GM19452 (cell line): Measurements from ENCODE around the gene FAM171A1.

Source experiments
- ATAC-seq: cut with Tn5 transposase; IDR thresholded peaks from one replicate; pipeline ENCODE4 v1.9.1; 2021; ENCODE audit not compliant: unreplicated experiment

Gene FAM171A1

DNA sequence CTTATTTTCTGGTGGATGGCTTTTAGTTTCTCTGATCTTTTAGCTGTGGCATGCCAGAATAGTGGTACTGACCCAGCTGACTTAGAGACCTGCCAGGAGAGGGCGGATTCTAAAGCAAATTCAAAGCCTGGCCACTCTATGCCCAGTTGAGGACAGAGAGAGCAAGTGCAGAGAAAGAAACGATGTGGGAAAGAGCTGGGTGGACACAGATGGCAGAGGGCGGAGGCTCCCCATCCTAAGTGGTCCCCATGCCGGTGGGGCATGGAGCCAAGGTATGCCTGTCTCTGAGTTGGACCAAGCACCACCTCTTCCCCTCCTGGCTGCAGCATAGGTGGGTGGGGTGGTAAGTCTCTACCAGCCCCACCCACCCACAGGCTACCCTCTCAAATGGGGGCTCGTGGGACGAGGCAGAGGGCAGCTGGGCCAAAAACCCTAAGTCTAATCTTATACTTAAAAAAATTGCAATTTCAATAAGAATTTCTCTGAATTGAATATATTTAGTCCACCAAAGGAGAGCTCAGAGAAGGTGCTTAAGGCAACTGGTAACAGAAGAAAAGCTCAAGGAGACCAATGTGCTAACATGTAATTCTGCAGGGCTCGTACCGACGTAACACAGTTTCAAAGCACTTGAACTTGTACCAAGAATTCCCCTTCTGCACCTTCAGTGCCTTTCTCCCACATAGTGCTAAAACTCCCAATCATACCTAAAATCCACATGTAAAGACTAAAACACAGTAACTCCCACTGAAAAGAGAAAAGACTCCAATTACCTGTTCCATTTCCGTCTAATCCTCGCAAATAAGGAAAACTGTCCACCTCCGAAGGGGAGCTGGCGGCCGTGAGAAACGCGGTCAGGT lies 116.9 kb downstream of the FAM171A1 start:
- no peak for ATAC-seq

DNA sequence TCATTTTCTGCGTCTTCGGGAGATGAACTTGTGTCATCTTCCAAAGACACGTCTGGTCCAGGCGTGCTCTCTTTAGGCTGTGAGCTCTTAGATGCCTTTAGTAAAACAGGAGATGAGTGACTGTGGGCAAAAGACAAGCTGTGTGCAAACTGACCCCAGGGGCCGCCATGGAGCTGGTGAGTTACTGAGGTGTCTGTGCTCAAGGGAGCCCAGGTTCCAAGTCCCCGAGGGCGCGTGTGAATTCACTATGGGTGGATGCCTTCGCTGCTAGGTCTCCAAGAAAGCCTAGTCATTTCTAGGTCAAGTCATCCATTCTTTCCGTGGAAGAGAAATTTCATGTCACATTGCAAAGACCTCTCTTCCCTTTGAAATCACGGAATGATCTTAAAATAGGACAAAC lies 118.7 kb downstream of the FAM171A1 start:
- no peak for ATAC-seq

DNA sequence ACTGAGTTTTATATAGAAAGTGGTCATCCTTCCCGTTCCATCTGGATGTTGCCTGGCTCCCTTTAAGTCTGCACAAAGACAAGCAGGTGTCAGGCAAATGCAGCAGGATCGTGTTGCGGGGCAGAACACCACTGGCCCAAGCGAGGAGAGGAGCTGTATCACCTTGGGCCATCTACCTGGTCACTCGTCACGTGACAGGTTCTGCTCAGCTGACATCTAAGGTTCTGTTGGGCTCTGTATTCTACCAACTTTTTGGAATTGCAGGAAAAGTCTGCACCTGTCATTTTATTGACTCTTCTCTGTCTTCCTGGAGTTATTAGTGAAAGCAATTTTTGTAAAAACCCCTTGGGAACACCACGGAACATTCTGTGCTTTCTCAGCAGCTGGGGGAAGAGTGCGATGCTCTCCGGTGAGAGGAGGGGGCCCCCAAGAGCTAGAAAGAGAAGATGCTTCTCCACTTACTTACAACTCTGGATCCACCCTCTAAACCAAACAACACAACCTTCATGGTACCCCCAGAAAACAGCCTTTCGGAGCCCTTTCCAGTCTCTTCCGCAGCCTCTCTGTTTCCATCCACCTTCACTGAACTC lies 119.2 kb downstream of the FAM171A1 start:
- no peak for ATAC-seq

DNA sequence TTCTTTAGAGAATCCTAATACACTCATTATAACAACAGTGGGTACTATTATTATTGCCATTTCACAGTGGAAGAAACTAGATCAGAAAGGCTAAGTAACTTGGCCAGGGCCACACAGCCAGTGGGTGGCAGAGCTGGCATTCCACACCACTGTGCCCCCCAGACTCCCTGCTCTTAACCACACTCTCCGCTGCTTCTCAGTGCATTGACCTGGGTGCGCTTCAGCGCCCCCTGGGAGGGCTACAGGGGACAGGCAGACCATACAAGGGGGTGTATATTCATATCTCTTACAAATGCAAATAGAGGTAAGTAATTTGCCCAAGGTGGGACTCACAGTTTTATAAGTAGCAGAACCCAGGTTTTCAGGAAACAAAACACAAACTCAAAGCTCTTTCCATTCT lies 125.6 kb downstream of the FAM171A1 start:
- ATAC-seq: no peak

DNA sequence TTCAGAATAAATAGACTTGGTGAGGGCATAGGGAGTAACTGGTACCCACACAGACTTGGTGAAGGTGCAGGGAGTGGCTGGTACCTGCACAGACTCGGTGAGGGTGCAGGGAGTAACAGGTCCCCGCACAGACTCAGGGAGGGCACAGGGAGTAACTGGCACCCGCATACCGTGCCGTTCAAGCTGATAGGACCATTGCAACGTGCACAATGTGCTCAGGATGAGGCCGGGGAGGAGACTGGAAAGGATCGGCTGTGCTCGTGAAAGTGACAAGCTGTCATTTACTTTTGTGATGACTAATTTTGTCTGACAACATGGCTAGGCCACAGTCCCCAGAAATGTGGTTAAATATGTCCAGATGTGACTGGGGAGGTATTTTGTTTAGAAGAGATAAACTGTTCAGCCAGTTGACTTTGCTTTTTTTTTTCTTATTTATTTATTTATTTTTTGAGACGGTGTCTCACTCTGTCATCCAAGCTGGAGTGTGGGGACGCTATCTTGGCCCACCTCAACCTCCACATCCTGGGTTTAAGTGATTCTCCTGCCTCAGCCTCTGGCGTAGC lies 126.4 kb downstream of the FAM171A1 start:
- no peak for ATAC-seq

DNA sequence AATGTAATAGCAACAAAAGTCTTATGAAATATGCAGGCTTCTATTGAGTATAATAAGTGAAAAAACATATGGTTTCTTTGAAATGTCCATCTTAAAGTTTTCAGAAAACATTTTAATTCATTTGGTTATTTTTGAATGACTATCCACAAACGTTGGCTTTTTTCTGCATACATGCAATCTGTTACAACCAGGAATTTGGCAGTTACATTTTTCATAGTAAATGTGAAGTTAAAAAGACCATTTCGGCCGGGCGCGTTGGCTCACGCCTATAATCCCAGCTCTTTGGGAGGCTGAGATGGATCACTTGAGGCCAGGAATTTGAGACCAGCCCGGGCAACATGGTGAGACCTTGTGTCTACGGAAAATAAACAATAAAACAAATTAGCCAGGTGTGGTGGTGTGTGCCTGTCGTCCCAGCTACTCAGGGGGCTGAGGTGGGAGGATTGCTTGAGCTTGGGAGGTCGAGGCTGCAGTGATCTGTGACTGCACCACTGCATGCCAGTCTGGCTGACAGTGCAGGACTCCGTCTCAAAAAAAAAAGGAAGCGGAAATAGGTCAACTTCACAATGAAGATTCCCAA lies 128.7 kb downstream of the FAM171A1 start:
- ATAC-seq: no peak

DNA sequence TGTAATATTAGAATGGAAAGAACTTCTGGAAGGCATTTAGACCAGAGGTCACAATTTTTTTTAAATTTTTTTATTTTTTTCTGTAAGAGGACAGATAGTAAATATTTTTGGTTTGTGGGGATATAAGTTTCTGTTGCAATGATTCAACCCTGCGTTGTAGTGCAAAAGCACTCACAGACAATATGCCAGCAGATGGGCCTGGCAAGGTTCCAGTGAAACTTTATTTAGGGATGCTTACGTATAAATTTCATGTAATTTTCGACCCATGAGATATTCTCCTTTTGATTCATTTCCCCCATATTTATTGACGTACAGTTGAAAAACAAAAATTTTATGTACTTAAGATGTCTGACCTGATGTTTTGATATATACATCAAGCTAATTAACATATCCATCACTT lies 129.8 kb downstream of the FAM171A1 start:
- no peak for ATAC-seq

DNA sequence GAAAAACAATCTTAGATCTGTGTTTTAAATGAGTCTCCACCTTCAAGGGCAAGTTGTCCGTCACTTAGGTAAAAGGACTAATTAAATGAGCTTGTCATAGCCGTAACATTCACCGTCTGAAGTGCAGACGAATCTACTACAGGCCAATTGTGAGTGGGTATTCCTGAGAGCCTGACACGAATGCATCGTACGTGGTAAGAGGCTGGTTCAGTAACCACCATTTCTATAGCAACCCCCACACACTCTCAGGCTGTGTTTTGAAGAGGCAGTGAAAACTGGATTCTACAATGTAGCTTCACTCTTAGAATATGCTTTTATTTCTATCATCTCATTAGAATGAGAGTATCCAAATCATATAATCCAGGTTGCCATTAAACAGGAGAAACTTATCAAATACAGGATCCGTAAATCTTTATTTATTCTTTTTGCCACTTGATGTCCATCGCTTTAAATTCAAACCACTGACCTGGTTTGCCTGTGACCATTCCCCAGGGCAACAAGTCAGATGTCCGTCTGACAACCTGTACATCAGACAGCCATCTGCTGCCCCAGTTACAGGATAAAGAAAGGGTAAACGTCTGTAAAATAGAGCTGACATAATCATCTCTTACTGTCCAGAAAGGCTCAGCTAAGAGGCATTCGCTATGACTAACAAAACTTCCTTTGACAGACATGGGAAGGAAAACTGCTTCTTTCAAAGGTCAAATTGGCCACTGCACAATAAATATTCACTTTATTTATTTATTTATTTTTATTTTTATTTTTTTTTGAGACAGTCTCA lies 132.3 kb downstream of the FAM171A1 start:
- ATAC-seq: no peak

DNA sequence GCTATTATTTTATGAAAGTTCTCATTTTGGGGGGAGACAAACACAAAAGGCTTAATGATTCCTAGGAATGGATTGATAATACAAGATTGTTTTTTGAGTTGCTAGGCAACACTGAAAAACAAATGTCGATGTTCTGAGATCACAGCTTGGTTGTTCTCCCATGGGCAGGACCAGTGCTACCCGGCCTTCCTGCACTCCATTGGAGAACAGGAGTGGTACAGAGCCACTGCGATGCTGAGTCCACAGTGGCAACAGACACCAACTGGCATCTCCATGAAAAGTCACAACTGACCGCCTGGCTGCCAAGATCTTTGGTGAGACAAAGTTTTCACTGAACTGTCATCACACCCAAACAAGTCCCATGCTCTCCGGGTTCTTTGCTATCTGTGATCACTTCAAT lies 133.7 kb downstream of the FAM171A1 start:
- no peak for ATAC-seq

DNA sequence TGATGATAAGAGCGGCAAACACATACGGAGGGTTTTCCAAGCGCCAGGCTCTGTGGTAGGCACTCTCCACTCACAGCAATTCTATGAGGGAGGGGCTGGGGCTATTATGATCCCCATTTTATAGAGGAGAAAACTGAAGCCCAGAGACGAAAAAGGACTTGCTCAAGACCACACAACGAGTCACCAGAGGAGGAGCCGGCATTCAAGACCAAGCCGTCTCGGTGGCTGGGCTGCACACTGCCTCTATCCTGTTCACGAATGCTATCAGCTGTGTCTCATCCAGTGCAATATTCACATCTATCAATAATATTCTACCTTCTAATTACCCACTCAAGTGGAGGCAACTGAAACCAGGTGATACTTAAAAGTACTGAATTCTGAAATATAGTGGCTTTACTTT lies 134.7 kb downstream of the FAM171A1 start:
- no peak for ATAC-seq

DNA sequence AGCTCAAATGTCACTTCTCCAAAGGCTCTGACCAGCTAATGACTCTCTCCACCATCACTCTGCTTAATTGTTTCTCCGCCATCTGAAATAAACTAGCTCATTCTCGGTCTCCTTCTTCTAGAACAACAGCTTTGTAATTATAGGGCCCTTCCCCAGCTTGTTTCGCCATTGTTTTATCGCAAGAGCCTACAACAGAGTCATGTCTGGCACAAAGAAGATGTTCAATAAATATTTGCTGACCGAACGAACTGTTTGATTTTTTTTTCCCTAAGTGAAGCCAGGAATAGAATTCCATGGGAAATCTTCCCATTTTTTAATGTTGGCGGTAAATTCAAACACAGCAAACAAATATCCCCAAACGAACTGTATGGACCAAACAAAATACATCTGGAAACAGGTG lies 138.8 kb downstream of the FAM171A1 start:
- ATAC-seq: no peak

DNA sequence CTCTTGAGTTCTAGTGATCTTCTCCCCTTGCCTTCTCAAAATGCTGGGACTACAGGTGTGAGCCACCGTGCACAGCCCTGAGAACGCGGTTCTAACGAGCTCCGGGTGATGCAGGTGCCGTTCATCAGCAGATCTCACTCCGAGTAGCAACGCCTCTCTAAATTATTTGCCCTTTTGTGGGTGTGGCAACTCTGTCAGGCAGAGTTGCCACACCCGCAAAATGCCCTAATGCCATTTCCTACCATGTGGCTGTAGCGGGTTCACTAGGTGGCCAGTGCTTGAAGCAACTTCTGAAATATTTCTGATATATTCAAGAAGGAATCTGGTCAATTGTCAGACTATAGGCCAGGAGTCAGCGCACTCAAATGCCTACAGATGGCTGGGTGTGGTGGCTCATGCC lies 139.7 kb downstream of the FAM171A1 start:
- ATAC-seq: no peak

DNA sequence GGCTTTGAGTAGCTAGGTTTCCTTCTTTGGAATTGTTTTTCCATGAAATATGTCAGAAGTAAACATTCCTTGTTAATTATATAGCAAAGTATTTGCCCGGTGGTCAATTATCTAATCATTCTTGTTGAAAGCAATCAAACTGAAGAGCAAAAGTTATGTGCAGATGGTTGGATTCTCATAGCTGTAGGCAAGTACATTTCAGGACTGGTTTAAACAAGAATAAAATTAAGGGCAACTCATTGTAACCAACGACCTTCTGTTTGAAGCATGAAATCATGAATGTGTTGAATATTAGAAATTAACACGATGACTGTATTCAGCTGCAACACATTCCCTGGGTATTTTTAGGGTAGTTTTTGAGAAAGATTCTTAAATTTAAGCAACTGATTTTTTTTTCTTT lies 140.8 kb downstream of the FAM171A1 start:
- ATAC-seq: no peak

DNA sequence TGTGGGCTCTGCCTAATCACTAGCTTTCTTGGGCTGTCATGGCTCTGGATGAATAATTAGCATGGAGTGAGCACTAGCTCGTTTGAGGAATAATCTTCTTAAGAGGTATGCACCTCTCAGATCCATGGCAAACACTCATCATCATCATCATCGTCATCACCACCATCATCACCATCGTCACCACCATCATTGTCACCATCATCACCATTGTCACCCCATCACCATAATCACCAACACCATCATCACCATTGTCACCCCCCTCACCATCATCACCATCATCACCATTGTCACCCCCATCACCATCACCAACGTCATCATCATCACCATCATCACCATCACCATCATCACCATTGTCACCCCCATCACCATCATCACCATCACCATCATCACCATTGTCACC lies 141.8 kb downstream of the FAM171A1 start:
- no peak for ATAC-seq

DNA sequence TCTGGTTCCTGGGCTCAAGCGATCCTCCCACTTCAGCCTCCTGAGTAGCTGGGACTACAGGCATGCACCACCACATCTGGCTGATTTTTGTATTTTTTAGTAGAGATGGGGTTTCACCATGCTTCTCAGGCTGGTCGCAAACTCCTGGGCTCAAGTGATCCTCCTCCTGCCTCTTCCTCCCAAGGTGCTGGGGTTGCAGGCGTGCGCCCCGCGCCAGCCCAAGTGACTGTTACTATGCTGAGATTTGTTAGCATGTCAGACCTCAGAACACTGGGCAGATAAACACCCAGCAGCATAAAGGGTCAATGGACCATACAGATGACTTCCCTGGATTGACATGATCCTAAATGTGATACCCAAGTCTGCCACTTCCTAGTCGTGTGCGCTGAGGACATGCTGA lies 142.7 kb downstream of the FAM171A1 start:
- no peak for ATAC-seq

DNA sequence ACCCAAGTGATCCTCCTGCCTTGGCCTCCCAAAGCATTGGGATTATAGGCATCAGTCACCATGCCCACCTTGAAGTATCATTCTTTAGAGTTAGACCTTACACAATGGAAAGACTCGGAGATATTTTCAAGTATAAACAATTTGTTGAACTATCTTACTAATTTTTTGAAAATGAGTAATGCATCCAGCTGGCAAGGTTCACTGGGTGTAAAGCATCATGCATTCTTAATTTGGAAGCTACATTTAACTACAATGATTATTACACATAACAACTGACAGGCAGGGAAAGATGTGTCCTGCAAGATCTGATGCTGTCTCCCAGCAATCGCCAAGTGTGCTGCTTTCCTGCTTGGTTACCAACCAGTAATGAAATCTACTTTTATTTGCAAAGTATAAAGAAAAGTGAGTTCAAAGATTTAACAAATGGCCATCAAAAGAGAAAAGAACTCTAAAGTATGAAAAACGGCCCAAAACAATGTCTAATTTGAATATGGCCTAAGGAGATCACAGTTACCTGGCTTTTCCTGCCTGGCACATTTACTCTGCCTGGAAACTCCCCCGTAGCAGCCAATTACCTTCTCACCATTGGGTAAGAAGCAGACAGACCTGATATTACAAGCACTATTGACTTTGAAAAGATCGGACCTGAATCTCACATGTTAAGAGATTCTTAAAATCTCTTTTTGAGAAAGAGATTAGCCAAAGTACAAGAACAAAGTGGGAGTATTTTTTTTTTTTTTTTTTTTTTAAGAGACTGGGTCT lies 143.3 kb downstream of the FAM171A1 start:
- no peak for ATAC-seq

DNA sequence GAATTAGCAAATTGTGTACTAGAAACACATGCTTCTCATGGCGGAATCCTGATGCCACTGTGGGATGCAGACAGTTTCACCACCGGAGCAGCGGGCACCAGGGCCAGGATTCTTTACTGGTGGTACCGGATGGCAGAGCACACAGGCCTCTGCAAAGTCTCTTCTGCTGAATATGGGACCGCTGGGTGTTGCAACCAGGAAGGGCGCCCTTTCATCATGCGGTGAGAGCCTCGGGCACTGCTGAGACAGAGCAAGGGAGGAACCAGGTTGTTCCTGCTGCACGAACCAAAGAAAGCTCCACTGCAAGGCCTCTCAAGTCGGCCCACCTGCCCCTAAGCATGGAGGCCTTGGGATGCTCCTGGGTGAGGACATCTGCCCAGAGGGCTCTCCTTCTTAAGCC lies 145.6 kb downstream of the FAM171A1 start:
- no peak for ATAC-seq

DNA sequence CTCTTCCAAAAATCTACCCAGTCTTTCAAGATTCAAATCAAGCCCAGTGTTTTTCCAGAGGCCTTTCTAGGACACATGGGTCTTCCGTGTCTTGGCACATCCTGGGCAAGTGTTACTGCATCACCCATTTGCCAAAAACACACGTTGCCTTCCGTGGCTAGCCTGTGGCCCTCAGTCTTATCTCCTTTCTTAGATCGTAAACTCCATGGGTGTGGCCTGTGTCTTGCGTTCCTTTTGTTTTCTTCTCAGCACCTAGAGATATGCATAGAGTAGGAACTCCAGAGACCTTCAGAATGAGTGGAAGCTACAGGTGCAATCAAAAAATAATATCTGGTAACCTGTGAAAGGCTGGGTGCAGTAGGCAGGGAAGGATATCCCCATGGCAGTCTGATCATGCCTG lies 146.1 kb downstream of the FAM171A1 start:
- no peak for ATAC-seq

DNA sequence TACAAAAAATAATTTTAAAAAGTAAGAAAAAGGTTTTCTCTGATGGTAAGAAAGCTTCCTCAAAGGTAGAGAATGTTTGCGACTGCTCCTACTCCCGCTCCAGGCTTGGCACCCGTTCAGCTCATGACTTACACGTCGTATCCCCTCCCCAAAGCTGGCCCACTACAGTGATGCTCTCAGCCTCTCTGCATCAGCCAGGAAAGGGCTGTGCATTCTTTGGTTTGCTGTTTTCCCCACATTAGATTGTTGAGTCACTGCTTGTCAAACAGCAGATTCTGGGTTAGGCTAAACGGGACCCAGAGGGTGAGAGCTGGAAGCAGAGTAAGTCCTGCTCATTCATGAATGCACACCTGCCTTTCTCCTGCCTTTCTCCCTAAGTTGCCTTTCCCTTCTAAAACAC lies 147.9 kb downstream of the FAM171A1 start:
- ATAC-seq: no peak

DNA sequence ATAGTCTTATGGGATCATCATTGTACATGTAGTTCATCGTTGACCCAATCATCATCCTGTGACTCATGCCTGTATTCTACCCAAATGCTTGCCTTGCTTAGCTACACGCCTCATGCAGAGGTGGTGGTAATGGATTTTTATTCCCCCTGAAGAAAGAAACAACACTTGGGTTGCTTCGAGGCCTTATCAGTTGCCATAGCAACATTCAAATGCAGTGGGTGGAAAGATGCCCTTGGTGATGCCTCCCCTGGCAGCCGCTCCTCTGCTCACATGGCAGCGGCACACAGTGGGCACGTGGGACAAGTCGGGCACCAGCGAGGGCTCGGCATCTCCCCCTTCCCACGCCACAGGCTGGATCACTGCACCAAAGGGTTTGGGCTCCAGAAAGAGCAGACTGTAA lies 148.6 kb downstream of the FAM171A1 start:
- ATAC-seq: no peak

DNA sequence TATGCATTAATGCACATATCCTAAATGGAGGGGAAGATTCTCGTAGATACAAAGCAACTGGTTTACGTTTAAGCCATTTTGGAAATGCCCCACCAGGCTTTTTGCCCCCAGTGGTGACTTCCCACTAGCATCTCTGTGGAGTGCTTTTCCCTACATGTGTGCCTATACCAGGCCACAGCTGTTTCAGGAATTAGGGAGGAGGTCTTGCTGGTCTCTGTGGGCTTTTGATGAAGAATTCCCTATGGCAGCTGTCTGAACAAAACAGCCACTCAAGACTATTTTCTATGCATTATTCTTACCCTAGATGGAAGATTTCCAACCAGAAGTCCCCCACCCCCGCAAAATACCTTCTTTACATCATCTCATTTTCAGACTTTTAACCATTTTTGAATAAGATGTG lies 150.6 kb downstream of the FAM171A1 start:
- ATAC-seq: no peak
